GM21423 (cell line): ENCODE measurements around the gene DLX4.

Experiments
- ATAC-seq: cut with Tn5 transposase; IDR thresholded peaks from one replicate; pipeline ENCODE4 v1.9.1; 2021; ENCODE audit warnings: mild to moderate bottlenecking, moderate library complexity; ENCODE audit not compliant: unreplicated experiment

Gene DLX4

DNA sequence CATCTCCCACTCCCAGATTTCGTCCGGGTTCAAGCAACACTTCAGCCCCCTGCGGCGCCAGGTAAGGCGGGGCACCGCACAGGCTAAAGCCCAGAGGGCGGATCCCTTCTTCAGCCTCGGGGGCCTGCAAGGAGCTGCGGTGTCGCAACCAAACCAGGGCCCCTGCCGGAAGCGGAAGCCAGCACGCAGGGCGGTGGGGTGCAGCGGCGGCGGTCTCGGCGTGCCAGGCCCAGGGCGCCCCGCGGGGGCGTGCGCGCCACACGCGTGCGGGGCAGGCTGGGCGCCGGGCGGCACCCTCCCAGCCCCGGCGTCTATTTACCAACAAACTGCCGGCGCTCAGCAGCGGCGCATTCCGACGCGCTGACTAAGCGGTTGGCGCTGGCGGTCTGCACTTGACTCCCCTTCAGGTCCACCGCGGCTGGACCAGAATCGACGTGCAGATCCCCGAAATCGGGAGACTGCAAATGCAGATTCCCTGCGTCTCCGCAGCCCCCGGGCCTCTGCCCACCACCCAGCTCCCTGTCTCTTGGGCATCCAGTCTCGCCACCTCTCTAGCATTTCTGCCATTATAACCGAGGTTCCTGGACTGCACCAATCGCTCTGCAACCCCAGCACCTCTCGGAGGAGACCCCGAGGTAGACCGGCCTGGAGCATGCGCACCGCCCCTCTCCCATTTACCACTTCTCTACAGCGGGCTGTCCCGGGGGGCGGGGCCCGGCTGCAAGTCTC lies 421 bp upstream of the DLX4 start:
- ATAC-seq: no peak

DNA sequence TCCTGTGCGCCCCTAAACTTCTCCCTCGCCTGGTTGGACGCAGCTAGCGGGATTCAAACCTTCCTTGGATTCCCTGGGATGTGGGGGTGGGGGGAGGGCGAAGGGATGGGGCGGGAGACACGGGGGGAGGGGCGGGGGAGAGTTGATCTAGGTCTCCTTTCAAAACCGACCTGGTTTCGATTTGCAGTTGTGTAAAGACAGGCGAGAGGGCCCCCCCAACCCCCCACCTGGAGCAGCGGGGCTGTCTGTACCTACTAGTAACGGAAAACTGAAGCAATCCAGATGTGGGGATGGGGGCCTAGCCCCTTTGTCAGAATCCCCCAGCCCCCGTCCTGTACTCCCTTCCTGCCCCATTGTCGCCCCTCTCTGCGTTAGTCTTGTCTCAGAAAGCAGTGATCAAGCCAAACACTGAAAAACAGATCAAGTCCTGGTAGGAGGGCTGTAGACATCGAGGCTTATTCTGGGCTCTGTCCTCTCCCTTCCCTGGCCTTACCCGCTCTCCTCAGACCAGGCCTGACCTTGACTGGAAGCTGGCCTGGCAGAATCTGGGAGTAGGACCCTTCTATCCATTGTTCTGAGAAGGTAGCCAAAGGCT lies 902 bp downstream of the DLX4 start:
- ATAC-seq: no peak

DNA sequence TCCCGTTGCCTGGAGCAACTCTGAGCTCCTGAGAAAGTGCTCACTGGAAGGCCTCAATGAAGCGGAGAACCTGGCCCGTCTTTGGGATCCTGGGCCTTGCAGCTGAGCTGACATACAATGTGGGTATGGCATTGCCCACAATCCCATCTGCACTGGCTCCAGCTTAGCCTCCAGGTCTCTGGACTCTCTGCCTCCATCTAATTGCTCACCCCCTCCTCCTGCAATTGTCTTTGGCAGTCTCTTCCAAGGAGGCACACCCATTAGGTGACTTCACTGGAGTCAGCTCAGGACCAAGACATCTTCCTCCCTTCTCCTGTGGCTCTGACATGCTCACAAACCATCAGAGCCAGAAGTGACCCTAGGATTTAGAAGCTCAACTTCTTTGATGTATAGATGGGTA lies 1.5 kb downstream of the DLX4 start:
- no peak for ATAC-seq

DNA sequence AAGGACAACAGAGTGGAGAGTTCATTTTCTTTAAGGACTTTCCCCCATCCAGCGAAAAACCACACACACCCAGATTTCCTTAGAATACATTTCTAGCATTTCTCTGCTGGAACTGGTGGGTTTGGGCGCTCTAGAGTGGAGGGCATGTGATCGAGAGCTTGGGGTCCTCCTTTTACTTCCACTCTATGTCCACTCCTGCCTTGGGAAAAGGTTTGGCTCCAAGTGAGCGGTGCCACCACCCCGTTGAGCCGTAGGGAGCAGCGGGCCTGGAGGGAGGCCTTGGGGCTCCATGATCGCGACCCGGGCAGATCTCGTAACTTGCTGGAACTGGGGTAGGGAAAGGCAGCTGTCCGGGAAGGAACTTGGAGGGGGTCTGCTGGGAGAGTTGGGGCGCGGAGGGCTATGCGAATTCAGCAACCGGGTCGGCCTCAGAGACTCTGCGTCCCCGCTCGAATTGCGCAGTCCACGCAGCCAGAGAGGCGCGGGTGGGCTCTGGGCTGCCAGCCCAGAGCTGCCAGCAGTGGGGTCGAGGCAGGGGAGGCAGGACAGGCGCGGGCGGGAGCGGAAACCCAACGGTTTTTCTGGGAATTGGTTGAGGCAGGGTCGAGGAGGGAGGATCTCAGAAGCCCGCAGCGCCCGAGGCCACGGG lies 2.3 kb downstream of the DLX4 start:
- no peak for ATAC-seq

DNA sequence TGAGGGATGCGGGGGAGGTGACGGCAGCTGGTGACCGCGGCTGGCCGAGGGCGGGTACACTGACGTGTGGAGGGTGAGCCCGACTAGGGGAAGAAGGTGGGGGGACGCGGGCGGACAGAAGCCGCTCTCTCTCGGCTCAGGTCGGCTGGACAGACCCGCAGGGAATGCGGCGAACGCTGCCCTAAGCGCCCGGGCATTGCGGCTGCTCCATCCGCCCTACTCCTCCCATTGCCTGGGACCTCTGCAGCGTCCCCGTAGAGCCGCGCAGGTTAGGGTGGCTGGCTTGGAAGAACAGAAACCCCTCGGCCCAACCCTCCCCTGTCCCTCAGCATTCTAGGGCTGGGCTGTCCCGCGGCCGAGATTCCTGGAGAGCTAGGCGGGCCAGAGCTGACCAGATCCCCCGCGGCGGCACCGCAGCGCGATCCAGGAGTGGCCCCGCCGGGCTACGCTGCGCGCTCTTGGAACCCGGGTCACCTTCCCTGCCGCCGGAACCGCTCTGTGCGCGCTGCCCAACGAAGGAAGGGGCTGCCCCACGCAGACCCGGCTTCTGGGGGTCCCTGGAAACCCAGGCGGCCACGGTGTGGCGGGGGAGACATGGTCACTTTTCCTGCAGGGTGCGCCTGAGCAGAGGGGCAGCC lies 3.0 kb downstream of the DLX4 start:
- no peak for ATAC-seq

DNA sequence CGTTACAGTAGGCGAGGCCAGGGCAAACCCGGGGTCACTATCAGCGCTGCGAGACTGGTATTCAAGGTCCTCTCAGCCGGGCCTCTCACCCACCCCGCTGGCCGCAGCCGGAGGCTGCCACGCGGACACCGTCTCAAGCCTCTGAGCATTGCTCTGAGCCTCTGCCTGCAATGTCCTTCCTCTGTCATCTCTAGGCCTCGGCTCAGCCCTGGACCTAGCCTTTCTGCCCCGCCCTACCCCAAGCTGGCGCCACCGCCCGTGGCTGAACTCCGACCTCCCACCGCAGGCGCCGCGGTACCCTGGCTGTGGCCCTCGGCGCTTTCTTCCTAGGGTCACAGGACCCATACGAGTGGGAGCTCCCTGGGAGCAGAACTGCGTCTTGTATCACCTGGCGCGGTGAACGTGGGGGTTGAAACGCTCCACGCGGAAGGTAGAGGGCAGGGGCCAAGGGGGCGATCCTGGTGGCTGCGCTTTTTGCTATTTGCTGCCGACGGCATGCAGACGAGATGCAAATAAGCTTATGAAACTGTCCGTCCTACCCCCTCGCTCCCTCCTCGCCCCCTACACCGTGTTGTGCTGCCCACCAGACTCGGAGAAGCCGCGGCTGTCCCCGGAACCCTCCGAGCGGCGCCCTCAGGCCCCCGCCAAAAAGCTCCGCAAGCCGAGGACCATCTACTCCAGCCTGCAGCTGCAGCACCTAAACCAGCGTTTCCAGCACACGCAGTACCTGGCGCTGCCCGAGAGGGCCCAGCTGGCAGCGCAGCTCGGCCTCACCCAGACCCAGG lies 3.7 kb downstream of the DLX4 start:
- ATAC-seq: no peak

DNA sequence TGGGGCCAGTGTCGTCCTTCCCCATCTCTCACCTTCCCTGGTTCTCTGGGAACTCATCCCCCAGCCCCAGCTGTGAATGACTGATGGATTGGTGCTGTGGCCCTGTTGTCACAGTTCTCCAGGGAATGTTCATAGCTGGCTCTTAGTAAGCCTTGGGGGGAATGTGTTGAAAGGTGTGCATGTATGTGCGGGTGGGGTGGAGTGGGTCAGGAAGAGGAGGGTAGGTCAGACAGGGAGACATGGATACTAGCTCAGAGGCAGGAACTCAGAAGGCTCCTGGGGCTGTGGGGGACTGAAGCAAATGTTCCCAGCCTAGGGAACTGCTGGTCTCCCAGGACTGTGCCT lies 4.3 kb downstream of the DLX4 start:
- ATAC-seq: no peak

DNA sequence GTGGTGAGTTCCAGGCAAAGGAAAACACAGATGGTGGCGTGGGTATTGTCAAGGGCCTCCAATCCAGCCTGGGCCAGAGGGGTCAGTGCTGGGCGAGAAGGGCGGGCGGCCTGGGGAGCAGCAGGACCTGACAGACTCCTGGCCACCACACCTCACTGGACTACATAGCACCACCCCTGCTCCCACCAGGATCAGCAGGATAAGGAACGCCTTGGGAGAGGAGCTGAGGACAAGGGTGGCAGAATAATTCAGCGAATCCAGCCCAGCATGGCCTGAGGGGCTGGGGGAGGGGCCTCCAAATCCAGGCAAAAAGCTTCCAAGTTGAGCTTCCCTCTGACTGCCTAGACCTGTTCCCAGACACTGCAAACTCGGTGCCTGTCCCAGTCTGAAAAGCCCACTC lies 6.5 kb downstream of the DLX4 start:
- ATAC-seq: no peak

DNA sequence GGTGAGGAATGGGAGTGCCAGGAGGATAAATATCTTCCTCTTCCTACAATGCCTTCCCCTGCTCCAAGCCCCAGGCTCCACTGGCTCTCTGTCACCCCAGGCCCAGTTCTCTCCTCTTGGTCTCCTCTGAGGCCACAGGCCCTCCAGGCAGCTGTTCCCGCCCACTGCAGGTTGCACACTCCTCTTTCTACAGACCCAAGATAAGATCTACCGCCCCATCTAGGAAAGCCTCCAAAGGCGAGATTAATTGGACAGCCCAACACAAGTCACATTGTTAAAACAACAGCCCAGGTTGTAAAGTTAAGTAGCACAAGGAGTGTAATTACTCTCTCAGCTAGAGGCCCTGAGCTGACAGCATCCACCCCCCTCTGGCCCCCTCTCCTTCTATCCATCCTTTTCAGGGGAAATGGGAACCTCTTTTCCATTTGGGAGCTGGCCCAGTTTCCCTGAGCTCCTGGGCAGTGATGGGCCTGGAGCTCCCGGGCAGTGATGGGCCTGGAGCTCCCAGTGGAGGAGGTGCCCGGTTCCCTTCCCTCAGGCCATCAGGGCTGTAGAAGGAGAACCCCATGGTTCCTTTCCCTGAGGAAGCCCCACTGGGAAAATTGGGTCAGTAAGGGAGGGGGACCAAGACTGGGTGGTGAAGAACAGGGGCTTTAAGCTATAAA lies 7.3 kb downstream of the DLX4 start:
- no peak for ATAC-seq

DNA sequence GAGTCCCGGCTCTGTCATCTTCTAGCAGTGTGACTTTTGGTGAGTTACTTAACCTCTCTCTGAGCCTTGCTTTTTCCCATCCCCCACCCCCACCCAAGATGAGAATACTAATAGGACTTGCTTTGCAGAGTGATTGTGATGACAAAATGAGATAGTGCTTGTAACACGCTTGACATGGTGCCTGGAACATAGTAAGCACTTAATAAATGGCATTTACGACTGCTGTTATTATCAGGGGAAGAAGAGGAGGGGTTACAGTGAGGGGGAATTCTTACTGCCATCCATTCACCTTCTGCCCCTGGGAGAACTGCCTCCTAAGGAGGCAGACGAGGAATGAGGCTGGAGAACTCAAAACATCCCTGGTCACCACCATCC lies 7.8 kb downstream of the DLX4 start:
- ATAC-seq: no peak

DNA sequence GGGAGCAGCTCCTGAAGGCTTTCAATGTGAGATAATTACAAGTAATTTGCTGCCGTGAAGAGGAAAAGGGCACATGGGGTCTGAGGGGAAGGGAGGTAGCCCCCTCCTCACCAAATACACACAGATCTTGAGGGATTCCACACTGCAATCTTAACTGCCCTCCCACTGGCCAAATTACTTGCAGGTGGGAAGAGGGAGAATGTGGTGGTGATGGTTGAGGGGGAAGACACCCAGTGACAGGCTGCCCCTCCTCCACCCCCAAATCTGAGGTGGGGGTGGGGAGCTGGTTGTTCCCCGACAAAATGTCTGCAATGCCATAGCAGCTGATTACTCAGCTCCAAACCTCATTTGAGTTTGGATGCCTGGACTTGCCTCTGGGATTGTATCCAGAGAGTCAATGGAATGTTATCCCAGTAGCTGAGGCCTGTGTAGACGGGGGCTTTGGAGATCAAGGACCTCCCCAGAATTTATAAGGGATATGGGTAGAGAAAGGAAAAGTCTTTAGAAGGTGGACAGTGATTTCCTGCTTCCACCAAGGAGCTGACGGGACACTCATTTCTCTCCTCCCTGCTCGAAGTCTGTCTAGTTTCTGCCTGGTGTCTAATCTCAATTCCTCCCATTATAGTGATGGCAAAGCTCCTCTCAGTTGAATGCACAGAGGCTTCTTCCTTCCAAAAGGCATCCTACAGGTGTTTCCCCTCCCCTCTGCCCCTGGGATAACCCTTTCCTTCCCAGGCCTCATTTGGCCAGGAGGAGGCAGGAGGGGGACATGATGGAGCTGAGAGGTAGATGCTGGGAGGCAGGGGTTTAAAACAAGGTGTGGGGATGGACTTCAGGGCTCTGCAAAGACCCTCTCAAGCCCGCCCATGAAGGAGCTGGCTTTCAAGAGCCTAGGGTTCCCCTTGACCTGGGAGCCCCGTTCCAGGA lies 8.7 kb downstream of the DLX4 start:
- ATAC-seq: no peak

DNA sequence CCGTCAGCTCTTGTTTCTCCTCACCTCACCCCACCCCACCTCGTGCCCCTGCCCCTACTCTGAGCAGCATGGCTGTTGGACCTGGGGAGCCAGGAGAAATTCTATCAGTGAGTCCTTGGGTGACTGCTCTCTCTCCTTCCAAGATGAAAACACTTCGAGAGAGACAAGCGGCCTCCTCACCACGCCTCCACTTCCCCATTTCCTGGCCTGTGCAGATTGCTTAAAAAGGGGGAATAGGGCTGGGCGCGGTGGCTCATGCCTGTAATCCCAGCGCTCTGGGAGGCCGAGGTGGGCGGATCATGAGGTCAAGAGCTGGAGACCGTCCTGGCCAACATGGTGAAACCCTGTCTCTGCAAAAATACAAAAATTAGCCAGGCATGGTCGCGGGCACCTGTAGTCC lies 9.5 kb downstream of the DLX4 start:
- no peak for ATAC-seq

DNA sequence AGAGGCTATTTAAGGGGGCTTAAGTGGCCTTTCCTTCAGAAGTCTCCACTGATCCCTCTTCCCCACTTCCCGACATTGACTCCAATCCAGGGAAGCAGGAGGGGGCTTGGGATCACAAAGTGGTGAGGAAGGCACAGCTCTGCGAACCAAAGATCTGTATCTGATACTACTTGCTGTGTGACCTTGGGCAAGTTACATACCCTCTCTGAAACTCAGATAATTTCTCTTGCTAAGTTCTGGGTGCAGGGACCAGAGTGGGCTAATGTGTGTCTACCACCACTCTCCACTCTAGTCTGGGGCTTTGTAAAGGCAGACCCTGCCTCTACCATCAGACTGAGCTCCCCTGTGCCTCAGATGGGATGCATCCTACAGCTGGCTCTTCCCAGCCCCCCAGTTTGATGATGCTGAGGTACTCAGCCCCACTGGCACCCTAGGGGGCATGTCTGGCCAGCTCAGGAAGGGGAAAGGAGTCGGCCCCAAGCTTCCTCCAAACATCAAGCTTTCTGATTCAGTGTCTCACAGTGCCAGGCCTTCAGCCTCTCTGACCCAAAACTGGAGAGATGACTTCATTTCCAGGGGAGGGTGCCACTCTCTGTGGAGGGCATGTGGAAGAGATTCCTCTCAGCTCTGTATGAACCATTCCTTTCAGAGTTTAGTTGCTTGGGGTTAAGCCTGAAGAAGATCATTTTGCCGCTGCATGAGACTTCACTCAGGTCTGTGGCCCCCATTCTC lies 10.9 kb downstream of the DLX4 start:
- ATAC-seq: no peak

DNA sequence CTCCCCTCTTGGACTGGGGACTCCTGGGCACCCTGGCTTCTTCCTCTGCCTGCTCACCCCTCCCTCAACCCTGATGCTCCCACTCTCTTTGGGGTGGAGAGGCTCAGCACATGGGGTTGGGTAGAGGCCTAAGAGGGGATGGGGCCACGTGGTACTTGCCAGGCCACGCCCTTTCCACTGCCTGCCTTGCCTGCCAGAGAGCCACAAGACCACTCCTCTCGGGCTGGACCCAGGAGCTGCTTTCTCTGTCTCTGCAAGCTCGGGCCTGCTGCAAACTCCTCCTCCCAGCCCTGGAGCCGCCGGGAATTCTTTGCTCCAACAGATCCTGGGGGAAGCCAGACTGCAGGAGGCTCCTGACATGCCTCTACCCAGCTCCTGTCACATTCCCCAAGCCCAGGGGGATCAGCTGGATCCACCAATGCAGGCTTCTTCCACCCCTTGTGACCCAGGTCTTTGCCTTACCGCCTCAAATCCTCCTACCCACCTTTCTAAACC lies 11.8 kb downstream of the DLX4 start:
- no peak for ATAC-seq

DNA sequence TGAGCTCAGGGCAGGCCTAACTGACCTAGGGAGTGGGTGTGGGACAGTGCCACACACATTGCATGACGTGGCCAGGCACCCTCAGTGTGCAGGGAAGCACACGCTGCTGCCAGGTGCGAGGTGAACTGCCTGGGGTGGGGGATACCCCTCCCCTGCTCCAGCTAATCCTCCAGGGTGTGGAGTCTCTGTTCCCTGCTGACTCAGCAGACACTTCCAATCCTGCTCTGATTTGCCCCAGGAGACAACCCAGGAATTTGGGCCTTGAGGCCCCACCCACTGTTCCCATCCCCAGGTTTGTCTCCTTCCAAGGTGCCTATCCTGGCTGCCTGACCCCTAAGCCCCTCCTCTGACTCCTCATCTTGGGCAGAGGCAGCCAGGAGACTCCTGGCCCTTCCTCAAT lies 15.3 kb downstream of the DLX4 start:
- ATAC-seq: no peak

DNA sequence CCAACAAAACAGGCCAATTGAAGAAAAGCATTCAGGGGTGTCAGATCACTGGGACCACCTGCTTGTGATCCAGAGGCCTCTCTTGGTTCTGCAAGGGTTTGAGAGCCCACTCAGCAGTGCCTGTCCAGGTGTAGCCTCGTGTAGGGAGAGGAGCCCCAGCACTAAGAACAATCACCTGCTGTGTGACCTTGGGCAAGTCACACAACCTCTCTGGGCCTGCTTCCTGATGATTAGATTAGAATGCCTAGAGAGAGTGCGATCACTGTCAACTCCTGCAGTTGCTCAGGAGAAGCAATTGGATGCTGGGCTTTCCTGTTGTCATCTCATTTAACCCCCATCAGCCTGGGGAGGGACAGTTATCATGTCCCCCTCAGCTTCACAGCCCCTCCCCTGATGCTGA lies 15.8 kb downstream of the DLX4 start:
- ATAC-seq: no peak

DNA sequence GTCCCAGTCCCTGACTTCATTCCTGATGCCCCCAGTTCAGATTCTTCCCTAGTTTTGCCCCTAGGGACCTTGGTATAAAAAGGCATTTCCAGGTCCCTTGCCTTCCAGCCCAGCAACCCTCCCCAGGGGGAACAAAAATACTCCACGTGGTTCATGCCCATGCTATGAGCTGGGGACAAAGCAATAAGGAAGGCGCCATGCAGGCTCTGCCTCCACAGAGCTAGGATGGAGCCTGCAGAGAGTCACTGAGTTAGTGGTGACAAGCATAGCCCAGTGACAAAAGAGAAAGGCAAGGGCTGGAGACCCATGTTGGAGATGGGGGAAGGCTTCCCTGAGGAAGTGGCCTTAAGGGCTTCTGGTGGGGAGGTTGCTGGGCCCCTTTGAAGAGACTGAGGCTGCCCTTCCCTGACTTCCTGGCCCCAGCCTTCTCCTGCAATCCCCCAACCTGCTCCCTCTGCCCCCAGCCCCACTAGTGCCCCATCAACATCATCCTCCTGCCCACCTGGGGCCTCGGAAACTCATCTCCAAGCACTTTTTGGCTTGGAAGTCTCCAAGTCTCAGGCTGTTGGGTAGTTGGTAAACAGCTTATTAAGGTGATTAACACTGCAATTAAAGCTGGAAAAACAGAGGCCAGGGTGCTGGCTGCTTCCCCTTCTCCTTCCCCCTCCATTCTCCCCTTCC lies 16.5 kb downstream of the DLX4 start:
- ATAC-seq: no peak
